ENCODE results near the gene SLC39A1. TPM values are rescaled to one million over a fixed set of nuclear protein-coding genes. Genes with fewer than 3 reads are reported as not detected.

Gene SLC39A1
- total RNA-seq, 4 donors from 2014 or later = 90.4 to 109 (median 99.5) TPM

DNA sequence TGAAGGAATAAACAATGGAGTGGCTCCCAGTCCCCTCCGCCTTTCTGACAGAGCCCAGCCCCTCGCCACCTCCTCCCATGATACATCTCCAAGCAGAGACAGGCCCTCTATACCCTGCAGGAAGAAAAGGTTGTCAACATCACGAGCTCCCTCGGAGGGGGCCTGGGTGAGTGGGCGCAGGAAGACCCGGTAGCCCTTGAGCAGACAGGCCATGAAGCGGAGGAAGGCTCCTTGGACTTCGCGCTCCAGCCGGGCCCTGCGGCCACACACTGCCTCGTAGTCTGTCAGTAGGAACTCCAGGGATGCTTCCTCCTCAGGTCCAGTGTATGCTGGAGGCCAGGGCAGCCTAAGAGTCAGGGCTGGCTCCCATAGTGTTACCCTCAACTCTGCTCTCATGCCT, 23.9 kb downstream of the SLC39A1 start:
- no peak for DNase-seq
- TF ChIP-seq POLR2A (IDR thresholded peaks at IDR 0.05) = no peak
- TF ChIP-seq, protein P1, sequence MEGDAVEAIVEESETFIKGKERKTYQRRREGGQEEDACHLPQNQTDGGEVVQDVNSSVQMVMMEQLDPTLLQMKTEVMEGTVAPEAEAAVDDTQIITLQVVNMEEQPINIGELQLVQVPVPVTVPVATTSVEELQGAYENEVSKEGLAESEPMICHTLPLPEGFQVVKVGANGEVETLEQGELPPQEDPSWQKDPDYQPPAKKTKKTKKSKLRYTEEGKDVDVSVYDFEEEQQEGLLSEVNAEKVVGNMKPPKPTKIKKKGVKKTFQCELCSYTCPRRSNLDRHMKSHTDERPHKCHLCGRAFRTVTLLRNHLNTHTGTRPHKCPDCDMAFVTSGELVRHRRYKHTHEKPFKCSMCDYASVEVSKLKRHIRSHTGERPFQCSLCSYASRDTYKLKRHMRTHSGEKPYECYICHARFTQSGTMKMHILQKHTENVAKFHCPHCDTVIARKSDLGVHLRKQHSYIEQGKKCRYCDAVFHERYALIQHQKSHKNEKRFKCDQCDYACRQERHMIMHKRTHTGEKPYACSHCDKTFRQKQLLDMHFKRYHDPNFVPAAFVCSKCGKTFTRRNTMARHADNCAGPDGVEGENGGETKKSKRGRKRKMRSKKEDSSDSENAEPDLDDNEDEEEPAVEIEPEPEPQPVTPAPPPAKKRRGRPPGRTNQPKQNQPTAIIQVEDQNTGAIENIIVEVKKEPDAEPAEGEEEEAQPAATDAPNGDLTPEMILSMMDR (IDR thresholded peaks at IDR 0.05) = no peak
- H3K27me3 ChIP-seq = no peaks in the 10 kb centered on the region
- no peak overlapping the region for H3K27ac ChIP-seq
- H3K4me1 ChIP-seq = peaks cover 0 to 1% of the 10 kb centered on the region in 2 donors
- H3K4me3 ChIP-seq (replicated peaks in 1 of 3) = no peak overlapping the region
- 94 to 96% methylated on average over 9 to 12 of the region's 12 CpGs for WGBS, 2 donors
- no peaks in the 10 kb centered on the region for H3K9me3 ChIP-seq
- peaks cover 46 to 47% of the 10 kb centered on the region in 2 donors for H3K36me3 ChIP-seq
- intact Hi-C loops (cut with DNase I) = no loop called here

DNA sequence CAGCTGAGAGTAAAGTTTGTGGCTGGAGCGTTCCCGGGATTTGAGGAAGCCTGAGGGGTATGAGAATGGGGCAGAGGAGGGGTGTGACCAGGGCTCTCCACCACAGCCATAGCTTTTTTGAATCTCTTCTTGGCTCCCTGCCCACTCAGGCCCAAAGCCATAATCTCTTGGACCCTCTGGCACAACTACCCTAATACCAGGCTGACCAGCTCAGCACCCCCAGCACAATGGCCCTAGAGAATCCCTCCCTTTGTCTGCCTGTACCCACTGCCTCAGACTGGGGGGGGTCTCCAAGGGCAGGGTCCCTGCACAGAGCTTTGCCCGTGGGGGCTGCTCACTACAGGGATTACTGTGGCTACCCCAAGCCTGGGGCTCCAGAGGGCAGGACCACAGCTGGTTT, 24.3 kb downstream of the SLC39A1 start:
- 90 to 92% methylated on average over 3 of the region's 3 CpGs for WGBS, 2 donors
- H3K9me3 ChIP-seq = no peaks in the 10 kb centered on the region
- no peak overlapping the region for H3K4me3 ChIP-seq (replicated peaks in 1 of 3)
- H3K27me3 ChIP-seq = no peaks in the 10 kb centered on the region
- DNase-seq = no peak
- H3K27ac ChIP-seq = no peak overlapping the region
- intact Hi-C loops (cut with DNase I) = no loop called here
- TF ChIP-seq, protein P1 (IDR thresholded peaks at IDR 0.05) = no peak
- TF ChIP-seq POLR2A (IDR thresholded peaks at IDR 0.05) = no peak
- no peaks in the 10 kb centered on the region for H3K4me1 ChIP-seq
- peaks cover 46 to 52% of the 10 kb centered on the region in 2 donors for H3K36me3 ChIP-seq

DNA sequence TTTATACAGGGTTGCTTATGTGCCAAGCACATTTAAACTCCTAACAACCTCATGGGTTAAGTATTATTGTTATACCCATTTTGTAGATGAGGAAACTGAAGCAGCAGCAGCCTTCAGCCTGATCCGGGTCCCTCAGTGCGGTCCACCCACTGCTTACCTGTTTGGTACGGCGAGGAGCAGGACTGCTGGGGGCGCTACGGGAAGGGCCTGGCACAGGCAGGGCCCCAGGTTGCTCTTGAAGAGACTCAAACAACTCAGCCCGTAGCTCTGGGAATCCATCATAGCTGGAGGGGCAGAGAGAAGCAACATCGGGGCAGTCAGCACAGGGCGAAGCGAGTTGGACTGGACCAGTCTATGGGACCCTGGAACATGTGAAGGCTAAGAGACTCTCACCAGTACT, 26.0 kb downstream of the SLC39A1 start:
- Histone ChIP-seq H3K27ac (no peak overlapping the region), H3K36me3 (peaks cover 46 to 68% of the 10 kb centered on the region in 2 donors), H3K9me3 (no peaks in the 10 kb centered on the region), H3K4me3 (replicated peaks in 1 of 3) (no peak overlapping the region), H3K4me1 (no peaks in the 10 kb centered on the region), H3K27me3 (no peaks in the 10 kb centered on the region)
- 96 to 98% methylated on average over 10 of the region's 10 CpGs for WGBS, 2 donors
- intact Hi-C loops (cut with DNase I) = no loop called here
- no peak for DNase-seq
- TF ChIP-seq POLR2A (IDR thresholded peaks at IDR 0.05) = no peak
- TF ChIP-seq, protein P1 (IDR thresholded peaks at IDR 0.05) = no peak

DNA sequence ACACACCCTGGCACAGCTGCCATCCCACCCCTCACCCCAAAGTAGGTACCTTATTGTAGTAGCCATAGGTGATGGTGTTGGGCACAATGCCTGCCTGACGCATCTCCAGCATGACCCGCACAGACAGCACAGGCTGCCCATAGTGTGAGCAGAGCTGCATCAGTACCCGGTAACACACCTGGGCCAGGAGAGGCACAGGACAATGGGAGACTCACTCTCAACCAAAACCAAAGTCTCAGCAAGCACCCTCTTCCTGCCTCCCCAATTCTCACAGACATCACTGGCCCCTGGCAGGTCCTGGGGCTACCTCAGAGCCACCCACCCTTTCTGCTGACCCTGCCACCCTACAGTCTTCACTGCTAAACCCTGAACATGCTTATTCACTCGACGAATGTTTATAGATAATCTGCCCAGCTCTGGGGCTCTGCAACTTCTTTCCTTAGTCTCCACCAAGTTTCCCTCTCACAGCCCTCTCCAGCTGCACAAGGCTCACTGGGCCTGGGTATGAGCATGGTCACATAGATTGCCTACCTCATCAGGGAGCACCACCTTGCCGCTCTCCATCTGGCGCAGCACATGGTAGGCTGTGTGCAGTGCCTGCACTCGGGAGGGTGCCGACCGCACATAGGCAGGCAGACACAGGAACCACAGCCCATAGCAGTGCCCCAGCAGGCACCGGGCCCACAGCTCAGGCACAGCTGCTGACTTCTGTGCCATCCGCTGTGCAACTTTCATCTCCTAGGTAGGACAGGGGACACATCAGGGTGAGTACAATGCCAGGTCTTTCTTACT, 27.1 kb downstream of the SLC39A1 start:
- WGBS, 2 donors = 89 to 98% methylated on average over 7 to 12 of the region's 12 CpGs
- TF ChIP-seq POLR2A (IDR thresholded peaks at IDR 0.05) = no peak
- TF ChIP-seq, protein P1 (IDR thresholded peaks at IDR 0.05) = no peak
- DNase-seq = no peak
- intact Hi-C loops (cut with DNase I) = no loop called here
- Histone ChIP-seq H3K9me3 (no peaks in the 10 kb centered on the region), H3K27ac (no peak overlapping the region), H3K4me3 (replicated peaks in 1 of 3) (no peak overlapping the region), H3K4me1 (no peaks in the 10 kb centered on the region), H3K27me3 (no peaks in the 10 kb centered on the region), H3K36me3 (peaks cover 46 to 72% of the 10 kb centered on the region in 2 donors)

DNA sequence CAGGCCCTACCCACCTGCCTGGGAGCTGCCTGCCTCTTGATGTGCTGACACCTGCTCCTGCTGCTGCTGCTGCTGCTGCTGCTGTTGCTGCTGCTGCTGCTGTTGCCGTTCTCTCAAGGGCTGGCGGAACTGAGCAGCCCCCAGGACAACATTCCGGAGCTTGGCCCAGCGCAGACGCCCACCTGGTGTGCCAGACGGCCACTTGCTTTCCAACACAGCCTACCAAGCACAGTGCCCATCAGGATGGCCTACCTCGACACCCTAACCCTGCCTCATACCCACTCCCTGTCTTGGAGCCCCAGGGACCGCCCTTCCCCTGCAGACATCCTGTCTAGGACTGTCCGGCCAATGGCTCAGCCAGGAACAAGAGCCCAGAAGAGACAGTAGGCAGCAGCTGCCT, 28.6 kb downstream of the SLC39A1 start:
- Histone ChIP-seq H3K9me3 (no peaks in the 10 kb centered on the region), H3K4me3 (replicated peaks in 1 of 3) (no peak overlapping the region), H3K27ac (no peak overlapping the region), H3K36me3 (peaks cover 41 to 65% of the 10 kb centered on the region in 2 donors), H3K4me1 (no peaks in the 10 kb centered on the region), H3K27me3 (no peaks in the 10 kb centered on the region)
- 94 to 97% methylated on average over 4 to 9 of the region's 9 CpGs for WGBS, 2 donors
- intact Hi-C loops (cut with DNase I) = no loop called here
- DNase-seq = no peak
- no peak for TF ChIP-seq POLR2A (IDR thresholded peaks at IDR 0.05)
- TF ChIP-seq, protein P1 (IDR thresholded peaks at IDR 0.05) = no peak
